Measurements from ENCODE around the gene AP2A2. TPM values are rescaled to one million over a fixed set of nuclear protein-coding genes. Genes with fewer than 3 reads are reported as not detected.

Gene AP2A2
- total RNA-seq, 1 experiment from 2014 or later = 55.5 TPM

GRCh38 chr11:970319-970871, 44.7 kb downstream of the AP2A2 start:
- BruUV-seq (replicated peaks) = no TSS peak
- no peaks in the 10 kb centered on the region for H4K20me1 ChIP-seq (ENCODE audit: insufficient read depth)
- H3K27me3 ChIP-seq (ENCODE audit: insufficient read depth, low read length) = no peaks in the 10 kb centered on the region
- POLR2A ChIA-PET = no interaction called here
- no peak overlapping the region for H3K4me2 ChIP-seq (ENCODE audit: low read length)
- H3K9ac ChIP-seq (ENCODE audit: low read length) = no peak overlapping the region
- RAD21 ChIA-PET (ENCODE audit: low non-redundant PET in 1 of 2, low total read pairs in 2 of 2, uncharacterized antibody in 2 of 2, unreplicated experiment in 2 of 2) = no interaction called here
- H3K36me3 ChIP-seq (ENCODE audit: control insufficient read depth in 1 of 2, insufficient read depth in 2 of 2, low read length in 2 of 2) = peaks cover 10 to 19% of the 10 kb centered on the region in 2 experiments; a peak in 3 of 4 replicates
- no peak overlapping the region for H3K27ac ChIP-seq (ENCODE audit: low read depth, low read length)
- H3K9me3 ChIP-seq (ENCODE audit: control insufficient read depth in 1 of 2, insufficient read depth in 1 of 2, low read depth in 1 of 2, low read length in 2 of 2) = no peaks in the 10 kb centered on the region
- no peak overlapping the region for H3K4me3 ChIP-seq (replicated peaks in 1 of 2; ENCODE audit: low read depth in 1 of 2, low read length in 2 of 2)
- no peaks in the 10 kb centered on the region for H3K9me2 ChIP-seq (ENCODE audit: insufficient read depth)
- ATAC-seq (no peak), DNase-seq (ENCODE audit: low read depth, low spot score) (no peak)
- intact Hi-C loops (cut with micrococcal nuclease) = no loop called here
- peaks cover 26% of the 10 kb centered on the region for H3K79me2 ChIP-seq (ENCODE audit: insufficient read depth, low read length)
- CTCF ChIA-PET = no interaction called here
- H3K4me1 ChIP-seq (ENCODE audit: control insufficient read depth in 1 of 2, insufficient read depth in 2 of 2, low read length in 2 of 2) = peaks cover 0 to 4% of the 10 kb centered on the region in 2 experiments; a peak in 2 of 4 replicates
- TF ChIP-seq YY1 (IDR thresholded peaks at IDR 0.05; ENCODE audit: extremely low read depth, insufficient replicate concordance, low read depth, low read length) (no peak), POLR2A (IDR thresholded peaks at IDR 0.05; ENCODE audit: borderline replicate concordance, extremely low read depth, insufficient read depth, insufficient read length) (no peak), ZBTB33 (IDR thresholded peaks at IDR 0.05; ENCODE audit: extremely low read depth, insufficient replicate concordance, low read length) (no peak), EZH2 (IDR thresholded peaks at IDR 0.05) (no peak), CBX3 (IDR thresholded peaks at IDR 0.05; ENCODE audit: low read depth) (no peak)
- H2AFZ ChIP-seq (ENCODE audit: low read depth, low read length, poor library complexity, severe bottlenecking) = no peak overlapping the region

- ATAC-seq = no peak
- intact Hi-C loops (cut with micrococcal nuclease) = no loop called here
- POLR2A ChIA-PET = no interaction called here
- no peak overlapping the region for H3K9ac ChIP-seq (ENCODE audit: low read length)
- H4K20me1 ChIP-seq (ENCODE audit: insufficient read depth) = no peaks in the 10 kb centered on the region
- no peak overlapping the region for H3K27ac ChIP-seq (ENCODE audit: low read depth, low read length)
- no peak overlapping the region for H3K4me3 ChIP-seq (replicated peaks in 1 of 2; ENCODE audit: low read depth in 1 of 2, low read length in 2 of 2)
- RAD21 ChIA-PET (ENCODE audit: low non-redundant PET in 1 of 2, low total read pairs in 2 of 2, uncharacterized antibody in 2 of 2, unreplicated experiment in 2 of 2) = no interaction called here
- H3K4me1 ChIP-seq (ENCODE audit: control insufficient read depth in 1 of 2, insufficient read depth in 2 of 2, low read length in 2 of 2) = peaks cover 0 to 4% of the 10 kb centered on the region in 2 experiments; a peak in 1 of 4 replicates
- no peak overlapping the region for H2AFZ ChIP-seq (ENCODE audit: low read depth, low read length, poor library complexity, severe bottlenecking)
- no TSS peak for BruUV-seq (replicated peaks)
- no peak for DNase-seq (ENCODE audit: low read depth, low spot score)
- no peaks in the 10 kb centered on the region for H3K27me3 ChIP-seq (ENCODE audit: insufficient read depth, low read length)
- H3K9me2 ChIP-seq (ENCODE audit: insufficient read depth) = no peaks in the 10 kb centered on the region
- H3K79me2 ChIP-seq (ENCODE audit: insufficient read depth, low read length) = peaks cover 19% of the 10 kb centered on the region
- H3K4me2 ChIP-seq (ENCODE audit: low read length) = no peak overlapping the region
- no peaks in the 10 kb centered on the region for H3K9me3 ChIP-seq (ENCODE audit: control insufficient read depth in 1 of 2, insufficient read depth in 1 of 2, low read depth in 1 of 2, low read length in 2 of 2)
- CTCF ChIA-PET = no interaction called here
- peaks cover 10 to 19% of the 10 kb centered on the region in 2 experiments; a peak in 3 of 4 replicates for H3K36me3 ChIP-seq (ENCODE audit: control insufficient read depth in 1 of 2, insufficient read depth in 2 of 2, low read length in 2 of 2)
- TF ChIP-seq ATF3 (IDR thresholded peaks at IDR 0.05) (no peak), ZFX (IDR thresholded peaks at IDR 0.05) (no peak), TCF7L2 (IDR thresholded peaks at IDR 0.05; ENCODE audit: borderline replicate concordance, extremely low read depth, insufficient read depth, insufficient read length) (no peak), ZNF274 (IDR thresholded peaks at IDR 0.05; ENCODE audit: low read depth, low read length) (no peak), EZH2 (IDR thresholded peaks at IDR 0.05) (no peak), EZH2phosphoT487 (IDR thresholded peaks at IDR 0.05; ENCODE audit: borderline replicate concordance) (no peak), MAX (IDR thresholded peaks at IDR 0.05) (no peak), ELF1 (IDR thresholded peaks at IDR 0.05; ENCODE audit: borderline replicate concordance, low read depth) (no peak), CTCF (IDR thresholded peaks at IDR 0.05 in 2 of 3, conservative IDR thresholded peaks at IDR 0.05 in 1 of 3; ENCODE audit: borderline replicate concordance in 1 of 3, insufficient read depth in 1 of 3, low read depth in 2 of 3, low read length in 2 of 3) (no peak), POLR2A (IDR thresholded peaks at IDR 0.05; ENCODE audit: borderline replicate concordance, extremely low read depth, insufficient read depth, insufficient read length) (no peak), SP1 (IDR thresholded peaks at IDR 0.05; ENCODE audit: low read depth) (no peak), SRF (IDR thresholded peaks at IDR 0.05; ENCODE audit: low read depth) (no peak), FOSL1 (IDR thresholded peaks at IDR 0.05; ENCODE audit: low read depth) (no peak)
Observed at GRCh38 chr11:971092-971690, 45.5 kb downstream of the AP2A2 start.
